Measurements from ENCODE around the gene TFAP2E.

GRCh38 chr1:35537806-35538205 lies 35.3 kb upstream of the TFAP2E start:
- no peak for TF ChIP-seq GATA2 (IDR thresholded peaks at IDR 0.05; ENCODE audit: low read depth, low read length)
- no peak for TF ChIP-seq GATA3 (IDR thresholded peaks at IDR 0.05; ENCODE audit: low read depth, low read length)
